Measurements from ENCODE around the gene APMAP.

The APMAP gene

DNA sequence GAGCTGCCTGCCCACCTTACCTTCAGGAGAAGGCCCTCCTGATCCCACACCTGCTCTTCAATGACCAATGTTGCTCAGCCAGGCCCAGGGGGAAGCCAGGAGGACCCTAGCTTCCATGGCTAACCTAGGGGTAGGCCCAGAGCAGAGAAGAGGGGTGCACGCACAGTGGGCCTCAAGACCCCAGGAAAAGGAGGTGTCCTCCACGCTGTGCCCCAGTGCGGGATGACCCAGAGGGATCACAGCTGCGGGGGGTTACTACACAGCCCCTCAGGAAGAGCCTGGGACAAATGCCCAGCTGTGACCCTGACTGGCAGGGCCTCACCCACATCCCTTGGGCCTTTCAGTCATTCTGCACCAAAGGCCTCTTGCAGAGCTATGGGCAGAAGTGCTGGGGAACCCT lies 31.6 kb upstream of the APMAP start:
- DNase-seq (ENCODE audit: insufficient read length, low spot score) (no peak), FAIRE-seq (no peak)
- TF ChIP-seq, protein P1, sequence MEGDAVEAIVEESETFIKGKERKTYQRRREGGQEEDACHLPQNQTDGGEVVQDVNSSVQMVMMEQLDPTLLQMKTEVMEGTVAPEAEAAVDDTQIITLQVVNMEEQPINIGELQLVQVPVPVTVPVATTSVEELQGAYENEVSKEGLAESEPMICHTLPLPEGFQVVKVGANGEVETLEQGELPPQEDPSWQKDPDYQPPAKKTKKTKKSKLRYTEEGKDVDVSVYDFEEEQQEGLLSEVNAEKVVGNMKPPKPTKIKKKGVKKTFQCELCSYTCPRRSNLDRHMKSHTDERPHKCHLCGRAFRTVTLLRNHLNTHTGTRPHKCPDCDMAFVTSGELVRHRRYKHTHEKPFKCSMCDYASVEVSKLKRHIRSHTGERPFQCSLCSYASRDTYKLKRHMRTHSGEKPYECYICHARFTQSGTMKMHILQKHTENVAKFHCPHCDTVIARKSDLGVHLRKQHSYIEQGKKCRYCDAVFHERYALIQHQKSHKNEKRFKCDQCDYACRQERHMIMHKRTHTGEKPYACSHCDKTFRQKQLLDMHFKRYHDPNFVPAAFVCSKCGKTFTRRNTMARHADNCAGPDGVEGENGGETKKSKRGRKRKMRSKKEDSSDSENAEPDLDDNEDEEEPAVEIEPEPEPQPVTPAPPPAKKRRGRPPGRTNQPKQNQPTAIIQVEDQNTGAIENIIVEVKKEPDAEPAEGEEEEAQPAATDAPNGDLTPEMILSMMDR (IDR thresholded peaks at IDR 0.05; ENCODE audit: insufficient read depth, missing control alignments): no peak

DNA sequence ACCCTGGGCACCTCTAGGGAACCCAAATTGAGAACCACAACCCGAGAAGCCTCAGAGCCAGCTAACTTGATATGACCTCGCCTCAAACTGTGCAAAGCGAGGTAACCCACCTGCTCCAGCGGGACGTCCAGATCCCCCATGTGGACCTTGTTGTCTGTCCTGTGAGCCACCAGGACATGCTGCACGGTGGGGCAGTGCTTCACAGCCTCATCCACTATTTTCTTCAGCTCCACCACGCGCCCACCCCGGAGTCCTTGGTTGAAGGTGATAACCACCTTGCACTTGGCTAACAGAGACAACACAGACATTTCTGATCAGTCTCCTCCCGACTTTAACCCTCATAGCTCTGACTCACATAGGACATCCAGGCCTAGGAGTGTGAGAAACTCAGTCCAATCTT lies 30.8 kb upstream of the APMAP start:
- TF ChIP-seq, protein P1 (IDR thresholded peaks at IDR 0.05; ENCODE audit: insufficient read depth, missing control alignments): no peak
- FAIRE-seq (no peak), DNase-seq (ENCODE audit: insufficient read length, low spot score) (no peak)

DNA sequence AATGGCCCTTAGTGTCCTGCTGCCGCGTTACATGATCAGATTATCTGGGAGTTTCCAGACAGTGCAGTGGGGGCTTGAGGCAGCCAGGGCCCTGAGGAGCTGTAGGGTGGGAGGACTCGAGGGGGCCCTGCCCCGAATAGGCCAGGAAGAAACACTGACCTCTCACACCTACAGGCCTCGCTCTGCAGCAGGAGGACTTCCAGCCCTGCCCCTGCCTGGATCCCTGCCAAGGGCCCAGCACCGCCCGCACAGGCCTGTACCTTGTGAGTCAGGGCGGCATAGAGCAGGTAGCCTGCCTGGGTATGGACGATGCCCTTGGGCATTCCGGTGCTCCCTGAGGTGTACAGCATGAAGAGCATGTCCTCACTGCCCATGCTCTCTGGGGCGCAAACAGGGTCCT lies 30.1 kb upstream of the APMAP start:
- no peak for FAIRE-seq
- DNase-seq (ENCODE audit: insufficient read length, low spot score): no peak
- TF ChIP-seq, protein P1 (IDR thresholded peaks at IDR 0.05; ENCODE audit: insufficient read depth, missing control alignments): no peak

DNA sequence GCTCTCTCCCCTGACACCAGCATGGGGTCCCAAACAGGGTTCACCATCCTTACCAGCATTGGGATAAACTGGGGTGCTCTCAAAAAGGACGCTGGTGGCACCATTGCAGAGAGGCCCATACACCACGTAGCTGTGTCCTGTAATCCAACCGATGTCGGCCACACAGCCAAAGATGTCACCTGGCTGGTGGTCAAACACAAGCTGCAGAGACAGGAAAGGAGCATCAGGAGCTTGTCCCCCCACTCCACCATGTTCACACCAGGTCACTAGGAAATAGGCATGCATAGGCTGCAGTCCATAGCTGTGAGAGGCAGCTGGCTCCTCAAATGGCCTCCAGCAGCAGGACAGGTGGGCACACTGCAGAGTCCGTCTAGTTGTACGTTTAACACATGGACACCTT lies 28.8 kb upstream of the APMAP start:
- DNase-seq (ENCODE audit: insufficient read length, low spot score) (no peak), FAIRE-seq (no peak)
- TF ChIP-seq, protein P1 (IDR thresholded peaks at IDR 0.05; ENCODE audit: insufficient read depth, missing control alignments): no peak

DNA sequence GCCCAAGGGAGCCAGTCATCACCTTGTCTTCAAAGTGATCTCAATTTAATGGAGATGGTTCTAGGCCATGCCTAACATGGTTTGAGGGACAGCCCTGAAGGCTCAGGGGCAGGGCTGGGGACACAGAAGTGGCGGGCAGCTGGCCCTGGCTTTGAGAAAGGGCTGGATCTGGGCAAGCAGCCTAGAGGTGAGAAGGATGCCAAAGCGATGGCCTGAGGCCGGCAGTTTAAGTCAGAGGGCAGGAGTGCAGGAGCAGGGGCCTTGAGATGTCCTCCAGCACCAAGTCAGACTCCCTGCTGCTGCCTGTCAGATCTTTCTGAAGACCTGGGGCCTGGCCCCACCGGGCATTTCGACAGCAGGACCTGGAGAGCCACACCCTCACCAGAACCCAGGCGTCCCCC lies 28.4 kb upstream of the APMAP start:
- FAIRE-seq (no peak), DNase-seq (ENCODE audit: insufficient read length, low spot score) (no peak)
- TF ChIP-seq, protein P1 (IDR thresholded peaks at IDR 0.05; ENCODE audit: insufficient read depth, missing control alignments): no peak

DNA sequence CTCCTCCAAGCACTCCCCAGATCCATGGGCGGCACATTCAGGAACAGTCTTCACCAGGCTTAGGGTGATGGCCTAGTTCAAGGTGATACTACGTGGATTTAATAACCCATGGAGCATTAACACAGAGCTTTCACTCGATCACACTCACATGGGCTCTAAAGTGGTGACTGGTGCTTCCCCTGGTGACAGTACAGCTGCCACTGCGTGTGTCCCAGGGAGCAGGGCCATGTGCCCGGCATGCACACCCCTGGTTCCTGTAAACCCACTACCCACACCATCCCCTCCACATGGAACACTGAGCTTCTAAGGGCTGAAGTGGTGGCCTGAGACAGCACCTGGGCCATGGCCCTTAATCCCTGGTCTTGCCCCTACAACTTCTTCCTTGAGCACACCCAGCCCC lies 27.8 kb upstream of the APMAP start:
- FAIRE-seq (no peak), DNase-seq (ENCODE audit: insufficient read length, low spot score) (no peak)
- TF ChIP-seq, protein P1 (IDR thresholded peaks at IDR 0.05; ENCODE audit: insufficient read depth, missing control alignments): no peak

DNA sequence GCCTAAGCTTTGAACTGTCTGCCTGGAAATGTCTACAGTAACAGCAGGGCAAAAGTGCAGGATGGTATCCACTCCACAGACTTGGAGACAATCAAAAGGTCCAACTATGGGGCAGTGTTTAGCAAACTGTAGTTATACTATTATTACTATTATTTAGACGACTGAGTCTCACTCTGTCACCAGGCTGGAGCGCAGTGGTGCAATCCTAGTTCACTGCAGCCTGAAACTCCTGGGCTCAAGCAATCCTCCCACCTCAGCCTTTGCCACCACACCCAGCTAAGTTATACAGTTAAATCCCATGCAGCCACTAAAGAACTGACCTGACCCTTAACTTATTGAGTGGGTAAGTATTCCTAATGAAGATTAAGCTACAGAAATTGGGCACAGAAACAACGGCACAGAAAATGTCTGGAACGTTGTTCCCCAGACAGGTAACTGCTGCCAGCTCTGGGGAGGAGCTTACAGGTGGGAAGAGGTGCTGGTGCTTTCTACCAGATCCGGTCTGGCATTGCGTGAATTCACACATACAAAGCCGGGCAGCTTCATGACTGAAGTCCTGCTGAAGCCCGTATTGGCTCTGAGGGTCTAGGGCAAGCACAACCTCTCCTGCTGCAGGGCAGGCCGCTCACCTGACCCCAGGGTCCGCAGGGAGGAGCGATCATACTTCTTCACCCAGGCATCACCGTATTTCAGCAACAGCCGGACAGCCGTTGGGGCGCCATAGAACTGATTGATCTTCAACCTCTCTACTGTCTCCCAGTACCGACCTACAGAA lies 27.0 kb upstream of the APMAP start:
- DNase-seq (ENCODE audit: insufficient read length, low spot score) (no peak), FAIRE-seq (no peak)
- TF ChIP-seq, protein P1 (IDR thresholded peaks at IDR 0.05; ENCODE audit: insufficient read depth, missing control alignments): no peak
